ENCODE results near the gene DAB2IP. TPM values are rescaled to one million over a fixed set of nuclear protein-coding genes. Genes with fewer than 3 reads are reported as not detected.
A peak's percentile ranks its signal among the peaks of the same experiment; 100 is the strongest.

Gene DAB2IP
- total RNA-seq, 1 experiment from 2014 or later = 19.1 TPM

DNA sequence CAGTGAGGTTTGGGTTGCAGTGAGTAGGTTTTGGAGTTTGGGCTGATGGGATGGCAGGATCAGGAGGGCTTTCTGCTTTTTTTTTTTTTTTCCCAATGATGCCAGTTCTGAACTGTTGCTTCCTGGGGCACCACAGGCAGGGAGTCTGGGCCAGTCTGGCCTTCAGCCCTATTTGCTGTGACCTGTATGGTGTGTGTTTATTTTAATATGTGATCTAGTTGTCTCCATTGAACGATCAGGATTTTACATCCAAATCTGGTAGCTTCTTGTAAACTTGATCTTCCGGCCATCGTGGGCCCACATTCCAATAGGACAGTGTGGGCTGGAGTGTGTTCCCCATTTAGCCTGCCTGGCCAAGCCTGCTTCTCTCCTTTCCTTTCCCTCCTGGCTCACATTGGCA, 25.8 kb upstream of the DAB2IP start:
- no peak for DNase-seq (ENCODE audit: low spot score)

DNA sequence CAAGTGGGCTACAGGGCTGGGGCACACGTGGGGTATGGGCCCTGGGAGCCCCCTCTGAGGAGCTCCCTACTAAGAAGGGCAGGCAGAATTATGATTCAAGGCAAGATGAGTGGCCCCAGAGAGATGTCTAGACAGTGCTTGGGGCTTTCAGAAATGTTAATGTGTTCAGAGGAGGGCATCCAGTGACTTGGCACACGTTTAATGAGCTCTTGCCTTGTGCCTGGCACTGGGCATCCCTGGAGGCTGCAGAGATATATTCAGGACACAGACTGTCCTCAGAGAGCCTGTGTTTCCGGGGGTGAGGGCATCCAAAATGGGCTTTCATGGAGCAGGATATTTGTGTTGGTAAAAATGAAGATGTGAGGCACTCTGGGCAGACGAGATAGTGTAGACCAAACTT, 25.4 kb upstream of the DAB2IP start:
- DNase-seq (ENCODE audit: low spot score) = no peak

- DNase-seq (ENCODE audit: low spot score) = no peak
Measured at GRCh38 chr9:121627427-121627826, 24.0 kb upstream of the DAB2IP start.

GRCh38 chr9:121628401-121628800, 23.0 kb upstream of the DAB2IP start:
- DNase-seq (ENCODE audit: low spot score) = no peak

DNA sequence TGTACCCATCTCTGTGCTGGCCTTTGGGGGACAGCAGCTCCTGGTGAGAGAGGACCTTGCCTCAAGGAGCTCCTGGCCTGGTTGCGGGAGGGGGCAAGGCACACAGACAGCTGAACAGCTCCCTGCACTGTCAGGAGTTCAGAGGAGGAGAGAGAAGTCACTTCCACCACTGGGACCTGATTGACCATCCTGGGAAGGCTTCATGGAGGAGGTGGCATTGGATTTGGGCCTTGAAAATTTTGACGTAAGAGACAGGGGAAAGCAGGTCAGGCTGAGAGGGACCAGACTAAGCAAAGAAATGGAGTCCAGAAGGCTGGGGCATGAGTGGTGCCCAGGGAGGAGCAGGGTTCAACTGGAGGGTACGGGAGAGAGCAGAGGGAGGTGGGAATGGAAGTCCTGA, 20.3 kb upstream of the DAB2IP start:
- no peak for DNase-seq (ENCODE audit: low spot score)

GRCh38 chr9:121631978-121632418, 19.4 kb upstream of the DAB2IP start:
- no peak for DNase-seq (ENCODE audit: low spot score)

DNA sequence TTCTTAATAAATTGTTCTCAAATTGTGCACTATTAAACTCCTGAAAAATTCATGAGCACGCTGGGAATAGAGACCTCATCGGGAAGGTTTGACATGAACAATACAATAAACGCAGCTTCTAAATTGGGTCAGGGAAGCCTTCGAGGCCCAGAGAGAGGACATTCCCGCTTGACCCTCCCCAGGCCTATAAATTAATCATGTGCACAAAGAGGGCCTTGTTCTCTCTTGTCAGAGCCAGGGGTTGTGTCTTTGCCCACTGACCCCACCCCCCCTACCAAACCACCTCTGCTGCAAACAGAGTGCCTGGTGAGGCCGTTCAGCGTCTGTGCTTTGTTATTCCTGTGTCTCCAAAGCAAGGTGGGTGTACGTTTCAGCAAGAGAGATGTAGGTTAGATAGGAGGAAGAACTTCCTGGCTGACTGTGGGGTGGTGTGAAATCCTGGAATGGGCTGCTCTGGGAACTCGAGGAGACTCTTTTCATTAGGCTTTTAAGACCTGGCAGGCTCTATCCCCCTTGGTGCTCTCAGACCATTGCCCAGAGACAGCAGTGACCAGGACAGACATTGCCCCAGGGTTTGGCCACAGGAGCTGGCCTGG, 18.2 kb upstream of the DAB2IP start:
- DNase-seq (ENCODE audit: low spot score) = no peak

DNA sequence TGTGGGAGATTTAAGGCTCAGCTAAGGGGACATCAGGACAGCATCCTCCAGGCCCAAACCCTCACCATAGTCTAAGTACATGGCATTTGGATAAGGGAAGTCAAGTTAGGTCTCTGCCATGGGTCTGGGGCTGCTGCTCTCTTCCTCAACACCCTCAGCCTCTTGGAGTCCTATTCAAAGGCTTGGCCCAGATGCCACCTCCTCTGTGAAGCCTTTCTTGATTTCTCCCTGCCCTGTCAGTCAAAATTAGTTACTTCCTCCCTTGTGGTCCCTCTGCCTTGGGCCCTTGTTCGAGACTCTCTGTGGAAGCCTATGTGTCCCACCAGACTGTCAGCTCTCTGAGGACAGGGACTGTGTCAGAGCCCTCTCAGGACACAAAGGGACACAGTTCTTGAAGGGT, 17.7 kb upstream of the DAB2IP start:
- DNase-seq (ENCODE audit: low spot score) = no peak

- no peak for DNase-seq (ENCODE audit: low spot score)
Measured at GRCh38 chr9:121634329-121635261, 16.8 kb upstream of the DAB2IP start.

GRCh38 chr9:121635300-121635876, 16.0 kb upstream of the DAB2IP start:
- no peak for DNase-seq (ENCODE audit: low spot score)

- no peak for DNase-seq (ENCODE audit: low spot score)
Measured at GRCh38 chr9:121636341-121636865, 15.0 kb upstream of the DAB2IP start.

DNA sequence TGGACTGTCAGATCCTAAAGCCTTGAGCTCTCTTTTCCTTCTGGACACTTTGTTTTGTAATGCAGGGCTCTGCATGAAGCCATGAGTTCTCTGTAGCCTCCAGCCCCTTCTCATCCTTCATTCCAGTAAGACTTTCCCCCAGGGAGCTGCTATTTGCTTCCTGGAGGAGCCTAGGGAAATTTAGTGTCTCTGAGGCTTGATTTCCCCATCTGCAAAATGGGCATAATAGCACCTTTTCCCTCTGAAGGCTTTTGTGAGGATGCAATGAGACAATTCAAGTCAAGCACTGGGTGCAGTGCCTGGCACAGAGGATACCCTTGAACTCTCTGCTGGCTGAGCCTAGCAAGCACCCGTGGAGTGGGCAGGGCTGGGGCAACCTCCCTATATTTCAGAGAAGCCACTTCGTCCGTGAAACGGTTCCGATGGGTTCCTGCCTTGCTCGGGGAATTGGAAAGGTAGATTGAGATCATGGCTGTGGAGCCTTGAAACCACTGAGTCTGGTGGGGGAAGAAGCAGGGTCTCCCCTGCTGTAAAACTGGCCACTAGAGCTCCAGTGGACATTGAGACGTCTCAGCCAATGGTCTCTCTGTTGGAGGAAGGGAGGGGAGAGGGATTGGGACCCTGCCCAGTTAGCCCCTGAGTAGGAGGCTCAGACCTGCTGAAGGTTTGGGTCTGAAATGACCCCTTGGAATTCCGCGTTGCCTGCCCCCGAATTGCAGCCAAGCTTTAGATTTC, 14.3 kb upstream of the DAB2IP start:
- no peak for DNase-seq (ENCODE audit: low spot score)

DNA sequence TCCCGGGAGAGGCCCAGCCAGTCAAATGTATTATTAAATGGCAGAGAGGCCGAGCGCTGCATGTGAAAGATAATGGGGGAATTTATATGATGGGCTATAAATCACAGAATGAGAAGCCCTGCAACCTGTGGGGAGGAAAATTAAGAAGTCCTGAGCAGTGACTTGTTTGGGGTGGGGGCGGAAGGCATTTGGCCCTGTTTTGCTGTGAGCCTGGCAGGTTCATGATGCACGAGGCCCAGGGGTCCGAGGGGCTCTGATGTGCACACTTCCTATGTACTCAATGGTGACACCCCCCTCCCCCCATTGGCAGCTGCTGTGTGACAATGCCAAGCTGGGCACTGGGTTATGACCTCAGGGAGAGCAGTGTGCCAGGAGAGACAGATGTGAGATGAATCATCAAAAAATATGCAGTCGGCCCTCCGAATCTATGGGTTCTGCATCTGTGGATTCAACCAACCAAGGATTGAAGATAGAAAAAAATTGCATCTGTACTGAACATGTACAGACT, 13.7 kb upstream of the DAB2IP start:
- peak; percentile 92 for DNase-seq (ENCODE audit: low spot score)

DNA sequence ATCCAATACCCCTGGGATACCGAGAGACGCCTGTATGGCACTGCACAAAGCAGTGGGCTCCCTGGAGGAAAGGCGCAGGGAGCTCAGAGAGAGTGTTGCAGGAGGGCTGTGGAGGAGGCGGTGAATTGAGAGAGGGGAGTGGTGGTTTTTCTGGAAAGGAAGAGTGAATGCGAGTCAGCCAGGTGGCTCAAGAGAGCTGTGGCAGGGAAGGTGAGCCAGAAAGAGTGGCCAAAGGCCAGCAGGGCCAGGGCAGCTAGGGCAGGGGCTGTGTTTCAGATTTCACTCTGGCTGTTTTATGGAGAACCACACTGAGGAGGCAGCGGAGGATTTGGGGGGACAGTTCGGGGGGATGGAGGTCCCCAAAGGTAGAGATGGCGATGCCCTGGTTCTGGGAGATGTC, 13.0 kb upstream of the DAB2IP start:
- DNase-seq (ENCODE audit: low spot score) = no peak

GRCh38 chr9:121638901-121639592, 12.4 kb upstream of the DAB2IP start:
- DNase-seq (ENCODE audit: low spot score) = no peak

DNA sequence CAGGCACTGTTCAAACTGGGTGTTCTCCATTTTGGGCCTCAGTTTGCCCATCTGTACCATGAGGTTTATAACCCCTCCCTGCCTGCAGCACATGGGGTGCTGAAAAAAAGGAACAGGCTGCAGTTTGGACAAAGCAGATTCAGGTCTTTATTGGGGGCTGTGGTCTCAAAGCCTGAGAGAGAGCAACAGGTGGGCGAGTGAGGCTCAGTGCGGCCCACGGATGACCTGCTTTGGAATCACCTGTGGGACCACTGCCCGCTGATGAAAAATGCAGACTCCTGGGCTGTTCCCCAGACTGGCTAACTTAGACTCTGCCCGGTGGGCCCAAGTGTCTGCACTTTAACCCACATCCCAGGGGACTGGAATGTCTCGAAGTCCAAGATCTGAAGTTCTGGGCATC, 11.8 kb upstream of the DAB2IP start:
- DNase-seq (ENCODE audit: low spot score) = no peak

- DNase-seq (ENCODE audit: low spot score) = no peak
Measured at GRCh38 chr9:121640076-121640475, 11.4 kb upstream of the DAB2IP start.

DNA sequence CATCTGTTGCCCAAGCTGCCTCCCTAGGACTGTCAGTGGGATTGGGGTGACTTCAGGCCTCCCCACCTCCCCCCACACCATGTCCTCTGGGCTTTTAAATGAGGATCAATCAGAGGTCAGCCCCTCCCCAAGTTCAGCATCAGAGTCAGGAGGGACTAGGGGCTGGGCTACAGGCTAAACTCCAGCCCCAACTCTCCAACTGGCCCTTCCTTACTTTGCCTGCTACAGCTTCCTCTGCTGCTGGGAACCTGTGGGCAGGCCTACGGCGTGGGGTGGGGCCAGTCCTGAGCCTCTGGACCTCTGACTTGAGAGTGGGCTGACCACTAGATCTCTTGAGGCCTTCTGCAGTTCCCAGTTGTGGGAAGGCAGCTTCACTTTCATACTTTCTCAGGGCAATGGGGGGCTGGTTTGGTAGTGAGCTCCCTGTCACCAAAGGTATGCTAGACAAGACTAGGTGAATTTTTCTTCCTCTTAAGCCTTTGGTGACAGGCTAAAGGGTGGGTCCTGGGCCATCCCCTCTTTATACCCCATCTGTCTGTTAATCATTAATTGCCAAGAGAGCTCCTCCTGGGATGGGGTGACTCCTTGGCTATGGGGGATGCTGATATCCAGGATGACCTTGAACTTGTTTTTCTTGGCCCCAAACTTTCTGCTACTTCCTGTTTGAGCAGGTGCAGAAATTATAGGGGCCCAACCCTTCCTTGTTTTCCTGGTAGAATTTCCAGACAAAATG, 10.8 kb upstream of the DAB2IP start:
- no peak for DNase-seq (ENCODE audit: low spot score)

GRCh38 chr9:121641224-121641611, 10.2 kb upstream of the DAB2IP start:
- no peak for DNase-seq (ENCODE audit: low spot score)

GRCh38 chr9:121642758-121643157, 8.7 kb upstream of the DAB2IP start:
- no peak for DNase-seq (ENCODE audit: low spot score)
